NCI-H2227 (cell line): ENCODE results near the gene SLC45A1.
"Not testable (repeated sequence)": the region's sequence is repeated elsewhere in the genome, so short reads cannot be mapped to it uniquely, and the experiment has no call there.

Experiments used
- DNase-seq: peaks from one replicate; lab custom pipeline; 2025; ENCODE audit not compliant: unreplicated experiment; lab: John Stamatoyannopoulos, UW

SLC45A1 gene

GRCh38 chr1:8365661-8366362 is 47.9 kb downstream of the SLC45A1 start:
- no peak for DNase-seq

GRCh38 chr1:8367571-8368194 is 49.8 kb downstream of the SLC45A1 start:
- no peak for DNase-seq

DNA sequence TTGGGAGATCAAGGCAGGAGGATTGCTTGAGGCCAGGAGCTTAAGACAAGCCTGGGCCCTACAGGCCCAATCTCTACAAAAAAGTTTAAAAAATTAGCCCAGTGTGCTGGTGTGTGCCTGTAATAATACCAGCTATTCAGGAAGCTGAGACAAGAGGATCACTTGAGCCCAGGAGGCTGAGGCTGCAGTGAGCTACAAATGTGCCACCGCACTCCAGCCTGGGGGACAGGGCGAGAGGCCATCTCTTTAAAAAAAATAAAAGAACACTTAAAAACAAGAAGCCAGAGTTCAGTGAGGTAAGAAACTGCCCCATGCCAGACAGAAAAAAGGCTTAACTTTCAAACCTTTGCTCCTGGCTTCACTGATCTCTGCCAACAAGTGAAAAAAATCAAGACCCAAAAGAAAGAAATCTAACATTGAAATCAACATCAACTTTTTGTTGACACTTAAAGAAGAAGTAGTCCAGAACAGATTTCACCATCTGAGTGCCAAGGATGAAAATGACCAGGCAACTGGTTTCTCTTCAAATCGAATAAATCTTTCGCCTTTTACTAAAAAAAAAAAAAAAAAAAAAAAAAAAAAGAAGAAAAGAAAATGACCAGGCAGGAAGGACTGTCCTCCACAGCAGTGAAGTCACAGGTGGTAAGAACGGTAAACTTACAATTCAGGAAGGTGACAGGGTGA is 51.2 kb downstream of the SLC45A1 start:
- DNase-seq: no peak

GRCh38 chr1:8370046-8370881 is 52.4 kb downstream of the SLC45A1 start:
- DNase-seq: peak; percentile 77

DNA sequence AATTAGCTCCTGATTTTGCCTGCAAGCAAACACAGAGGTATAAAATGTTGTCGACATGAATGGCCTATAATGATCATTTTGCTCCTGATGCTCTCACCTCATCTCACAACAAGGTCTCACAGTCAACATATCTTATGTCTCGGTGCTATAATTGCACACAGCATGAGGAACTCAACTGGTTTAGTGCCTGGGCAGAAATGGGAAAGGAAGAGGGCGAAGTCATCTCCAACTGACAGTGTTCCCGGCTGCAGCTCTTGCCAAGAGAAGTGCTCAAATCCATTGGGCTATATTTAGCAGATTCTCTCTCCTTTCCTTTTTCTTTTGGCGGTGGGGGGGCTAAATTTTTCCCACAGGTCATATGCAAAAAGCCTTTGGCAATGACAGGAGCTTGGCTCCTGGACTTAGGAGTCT is 53.0 kb downstream of the SLC45A1 start:
- DNase-seq: peak; percentile 61

GRCh38 chr1:8371372-8371991 is 53.6 kb downstream of the SLC45A1 start:
- no peak for DNase-seq

DNA sequence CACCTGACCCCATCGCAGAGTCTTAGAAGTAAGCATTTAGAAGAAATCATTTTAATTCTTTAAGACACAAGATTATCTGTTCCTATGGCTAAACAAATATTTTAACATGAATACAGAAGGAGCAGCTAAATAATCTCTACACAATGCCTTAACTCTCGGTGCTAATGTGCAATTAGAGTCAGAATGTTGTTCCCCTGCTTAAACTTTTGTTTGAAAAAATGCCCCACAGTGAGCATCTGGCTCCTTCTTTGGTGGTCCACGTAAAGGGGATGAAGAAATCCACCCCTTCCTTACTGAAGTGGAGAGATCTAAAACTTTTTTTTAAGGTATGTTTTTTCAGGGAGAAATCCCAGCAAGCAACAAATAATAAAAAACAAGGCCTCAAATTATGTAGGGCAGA is 55.2 kb downstream of the SLC45A1 start:
- DNase-seq: no peak

- DNase-seq: peak; percentile 69
Measured at GRCh38 chr1:8373581-8374241, 55.8 kb downstream of the SLC45A1 start.

GRCh38 chr1:8374356-8374755 is 56.4 kb downstream of the SLC45A1 start:
- DNase-seq: no peak

GRCh38 chr1:8374812-8375211 is 56.9 kb downstream of the SLC45A1 start:
- peak; percentile 31 for DNase-seq

GRCh38 chr1:8376358-8376840 is 58.5 kb downstream of the SLC45A1 start:
- no peak for DNase-seq

- DNase-seq: no peak
Measured at GRCh38 chr1:8377271-8377981, 59.5 kb downstream of the SLC45A1 start.

GRCh38 chr1:8378178-8378577 is 60.3 kb downstream of the SLC45A1 start:
- DNase-seq: no peak

DNA sequence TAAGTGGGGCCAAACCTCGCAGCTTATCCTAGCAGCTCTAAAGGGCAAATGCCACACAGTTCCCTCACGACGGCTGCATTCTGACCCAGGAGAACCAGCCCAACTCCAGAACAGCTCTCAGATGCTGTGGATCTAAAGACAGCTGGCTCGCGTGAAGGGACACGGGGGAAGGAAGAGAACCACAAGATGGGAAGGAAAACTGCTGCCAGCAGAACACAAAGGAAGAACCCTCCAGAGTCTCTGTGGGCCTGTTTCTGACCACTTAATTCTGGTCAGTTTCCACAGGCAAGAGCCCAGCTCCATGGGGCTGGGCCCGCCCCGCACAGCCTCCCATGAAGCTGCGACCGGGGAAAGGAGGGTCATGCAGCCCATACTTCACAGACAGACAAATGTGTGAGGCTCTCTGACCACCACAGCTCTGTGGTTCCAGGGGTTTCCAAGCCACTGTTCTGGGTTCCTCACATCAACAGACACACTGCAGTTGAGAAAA is 61.1 kb downstream of the SLC45A1 start:
- no peak for DNase-seq

DNA sequence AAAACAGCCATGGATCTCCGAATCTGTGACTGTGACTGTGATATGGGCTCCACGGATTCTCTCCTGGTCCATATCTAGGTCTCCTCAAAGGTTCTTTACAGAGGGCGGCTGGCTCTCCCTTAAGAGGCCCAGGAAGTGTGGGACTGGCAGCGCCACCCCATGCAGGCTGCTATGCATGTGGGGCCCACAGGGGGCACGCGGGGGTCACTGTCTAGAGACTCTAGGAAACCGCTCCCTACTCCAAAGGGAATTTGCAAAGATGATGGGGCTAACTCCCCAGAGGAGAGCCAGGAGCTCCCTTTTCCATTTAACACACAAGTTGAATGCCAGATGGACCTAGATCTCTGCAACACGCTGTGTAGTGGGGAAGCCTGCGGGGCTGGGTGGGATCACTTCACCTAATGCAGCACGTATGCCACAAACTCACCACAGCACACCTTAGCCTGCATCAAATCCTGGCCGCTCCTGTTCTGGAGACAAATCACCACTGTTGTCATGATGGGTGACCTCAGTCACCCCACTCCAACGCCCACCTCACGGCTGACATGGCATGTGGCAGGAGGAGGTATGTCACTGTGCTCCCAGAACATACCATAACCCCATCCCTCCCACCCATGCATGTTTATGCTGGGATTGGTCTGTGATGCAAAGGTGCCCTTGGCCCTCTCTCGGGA is 61.7 kb downstream of the SLC45A1 start:
- no peak for DNase-seq

- DNase-seq: not testable (repeated sequence)
Measured at GRCh38 chr1:8380310-8380709, 62.4 kb downstream of the SLC45A1 start.

DNA sequence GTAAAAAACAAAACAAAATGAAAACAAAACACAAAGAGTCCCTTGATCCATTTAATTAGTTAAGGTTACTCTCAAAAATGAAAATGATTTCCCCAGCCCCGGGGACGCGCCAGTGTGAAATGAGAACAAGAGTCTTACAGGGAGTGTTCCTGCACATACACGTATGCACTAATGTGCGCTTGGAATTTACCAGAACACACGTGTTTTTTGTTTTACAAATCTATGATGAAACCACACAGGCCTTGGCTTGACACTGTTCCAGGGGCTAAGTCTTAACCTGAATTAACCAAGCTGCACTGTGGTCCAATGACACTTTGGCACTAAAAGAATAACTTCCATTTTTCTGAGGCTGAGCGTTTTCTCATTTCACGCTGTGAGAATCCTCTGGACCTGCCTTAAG is 63.7 kb downstream of the SLC45A1 start:
- no peak for DNase-seq

GRCh38 chr1:8382051-8382505 is 64.2 kb downstream of the SLC45A1 start:
- peak; percentile 72 for DNase-seq
